ENCODE results near the gene SSTR3. TPM values are rescaled to one million over a fixed set of nuclear protein-coding genes. Genes with fewer than 3 reads are reported as not detected.
"Not testable (repeated sequence)": the region's sequence is repeated elsewhere in the genome, so short reads cannot be mapped to it uniquely, and the experiment has no call there.

The SSTR3 gene
- total RNA-seq, 1 experiment from 2014 or later = not detected

GRCh38 chr22:37211075-37211865, 1.0 kb downstream of the SSTR3 start:
- DNase-seq (ENCODE audit: low read depth) = no peak

GRCh38 chr22:37210041-37210803, 2.1 kb downstream of the SSTR3 start:
- DNase-seq (ENCODE audit: low read depth) = no peak

GRCh38 chr22:37209140-37209845, 3.0 kb downstream of the SSTR3 start:
- DNase-seq (ENCODE audit: low read depth) = no peak

DNA sequence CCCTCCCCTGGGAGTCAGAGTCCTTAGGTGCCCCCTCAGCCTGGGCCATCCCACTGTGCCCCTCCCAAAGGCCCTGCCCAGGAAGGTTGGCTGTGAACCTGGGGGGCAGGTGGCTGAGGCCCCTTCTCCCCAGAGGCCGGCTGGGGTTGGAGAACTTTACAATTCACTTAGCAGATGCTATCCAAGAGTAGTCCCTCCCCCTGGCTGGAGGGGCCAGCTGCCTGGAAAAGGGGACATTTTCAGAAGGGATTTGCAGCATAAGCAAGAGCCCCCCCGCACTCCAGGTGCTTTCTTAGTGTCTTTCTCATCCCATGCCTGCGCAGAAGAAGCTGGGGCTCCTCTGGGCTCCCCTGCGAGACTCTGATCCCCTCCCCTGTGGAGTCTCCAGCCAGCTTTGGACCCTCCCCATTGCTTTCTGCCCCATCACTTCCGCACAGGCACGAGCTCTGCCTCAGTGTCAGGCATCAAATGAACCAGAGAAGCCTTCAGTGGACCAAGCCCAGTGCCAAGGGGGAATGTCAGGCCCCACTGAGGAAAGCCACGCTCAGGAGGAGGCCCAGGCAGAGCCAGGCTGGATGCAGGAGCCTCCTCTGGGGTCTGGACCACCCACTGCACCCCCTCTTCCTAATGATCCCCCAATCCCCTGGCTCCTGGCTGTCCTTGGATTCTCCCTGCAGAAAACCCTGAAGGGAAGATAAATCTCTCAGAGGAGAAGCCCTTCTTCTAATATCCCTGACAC, 3.7 kb downstream of the SSTR3 start:
- DNase-seq (ENCODE audit: low read depth) = no peak

DNA sequence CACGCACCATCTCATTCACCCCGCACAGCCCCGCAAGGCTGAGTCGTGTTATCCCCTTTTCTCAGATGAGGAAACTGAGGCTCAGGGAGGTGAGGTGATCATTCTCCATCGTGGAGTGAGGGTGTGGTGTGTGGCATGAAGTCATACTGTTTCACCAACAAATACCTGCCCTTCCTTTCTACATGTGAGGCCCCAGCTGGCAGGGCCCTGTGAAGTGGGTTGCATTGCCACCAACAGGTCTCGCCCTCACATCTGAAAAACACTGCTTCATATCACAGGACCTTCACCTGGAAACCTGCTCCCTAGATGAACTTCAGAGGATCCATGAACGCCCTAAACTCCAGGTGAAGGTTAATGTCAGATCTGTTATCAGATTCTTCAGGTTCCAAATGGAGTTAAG, 4.3 kb downstream of the SSTR3 start:
- no peak for DNase-seq (ENCODE audit: low read depth)

GRCh38 chr22:37206841-37207821, 5.1 kb downstream of the SSTR3 start:
- no peak for DNase-seq (ENCODE audit: low read depth)

- DNase-seq (ENCODE audit: low read depth) = no peak
These were observed 6.0 kb downstream of the SSTR3 start for GRCh38 chr22:37206118-37206840.

GRCh38 chr22:37205046-37205445, 7.2 kb downstream of the SSTR3 start:
- no peak for DNase-seq (ENCODE audit: low read depth)

GRCh38 chr22:37204045-37204655, 8.1 kb downstream of the SSTR3 start:
- DNase-seq (ENCODE audit: low read depth) = no peak

DNA sequence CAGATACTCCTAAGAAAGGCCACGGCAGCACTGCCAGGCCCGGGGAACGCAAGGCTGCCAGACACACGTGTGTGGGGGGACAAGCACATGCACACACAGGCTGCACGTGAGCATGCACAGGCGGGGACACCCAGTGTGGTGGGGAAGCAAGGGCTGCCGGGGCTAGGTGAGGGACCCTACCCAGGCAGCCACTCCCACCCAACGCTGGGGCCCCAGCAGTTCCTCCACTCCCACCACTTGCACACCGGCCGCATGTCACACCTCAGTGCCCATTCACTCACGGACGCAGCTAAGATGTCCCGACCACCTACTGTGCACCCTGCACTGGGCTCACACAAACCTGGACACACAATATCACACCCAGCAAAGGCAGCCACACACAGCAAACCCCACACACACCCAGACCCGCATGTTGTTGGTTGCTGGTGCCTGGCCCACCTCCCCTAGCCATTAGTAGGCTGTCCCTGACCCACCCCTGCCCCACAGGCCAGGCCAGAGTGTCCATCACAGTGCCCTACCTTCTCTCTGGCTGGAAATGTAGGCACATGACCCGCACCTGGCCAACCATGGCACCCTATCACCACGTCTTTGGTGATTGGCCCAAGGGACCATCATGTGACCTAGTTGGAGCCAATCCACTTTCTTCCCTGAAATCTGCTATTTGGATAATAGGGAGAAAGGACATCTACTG, 8.8 kb downstream of the SSTR3 start:
- no peak for DNase-seq (ENCODE audit: low read depth)

DNA sequence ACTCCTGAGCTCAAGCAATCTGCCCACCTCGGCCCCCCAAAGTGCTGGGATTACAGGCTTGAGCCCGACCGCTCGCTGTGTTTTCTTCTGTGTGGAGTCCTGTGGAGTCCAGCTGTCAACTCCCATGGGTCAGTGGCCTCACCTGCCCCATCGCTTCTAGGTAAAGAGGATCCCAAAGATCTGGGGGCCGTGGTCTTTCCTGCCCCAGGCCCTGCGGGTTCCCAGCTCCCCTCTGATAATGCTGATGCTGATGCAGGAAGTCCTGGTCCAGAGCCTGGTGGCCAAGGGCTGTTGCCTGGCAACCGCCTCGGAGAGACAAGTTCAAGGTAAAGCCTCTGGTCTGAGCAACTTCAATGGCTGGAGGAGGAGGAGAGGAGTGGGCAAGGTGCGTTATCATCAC, 9.6 kb downstream of the SSTR3 start:
- DNase-seq (ENCODE audit: low read depth) = no peak

GRCh38 chr22:37202001-37202555, 10.2 kb downstream of the SSTR3 start:
- no peak for DNase-seq (ENCODE audit: low read depth)

DNA sequence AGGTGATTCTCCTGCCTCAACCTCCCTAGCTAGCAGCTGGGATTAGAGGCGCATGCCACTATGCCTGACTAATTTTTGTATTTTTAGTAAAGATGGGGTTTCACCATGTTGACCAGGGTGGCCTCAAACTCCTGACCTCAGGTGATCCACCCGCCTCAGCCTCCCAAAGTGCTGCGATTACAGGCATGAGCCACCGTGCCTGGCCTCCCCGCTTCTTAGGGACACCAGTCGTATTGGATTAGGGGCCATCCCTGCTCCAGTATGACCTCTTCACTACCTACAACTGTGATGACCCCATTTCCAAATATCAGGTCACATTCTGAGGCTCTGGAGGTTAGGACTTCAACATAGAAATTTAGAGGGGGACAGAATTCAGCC, 10.8 kb downstream of the SSTR3 start:
- not testable (repeated sequence) for DNase-seq (ENCODE audit: low read depth)

DNA sequence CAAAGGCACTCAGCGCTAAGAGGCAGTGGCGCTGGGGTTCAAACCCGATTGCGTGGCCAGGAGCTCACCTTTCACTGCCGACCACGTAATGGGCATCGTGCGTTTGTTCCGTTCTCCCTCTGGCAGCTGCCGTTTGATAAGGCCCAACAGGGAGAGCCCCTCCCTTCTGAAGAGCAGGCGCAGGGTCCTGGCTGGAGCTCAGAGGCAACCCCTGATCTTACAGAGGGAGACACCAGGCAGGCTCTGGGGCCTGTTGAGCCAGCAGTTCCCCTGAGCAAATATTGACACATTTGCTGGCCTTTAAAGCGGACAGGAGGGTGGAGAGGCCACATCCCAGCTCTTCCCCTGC, 12.5 kb downstream of the SSTR3 start:
- peak; percentile 7 for DNase-seq (ENCODE audit: low read depth)

DNA sequence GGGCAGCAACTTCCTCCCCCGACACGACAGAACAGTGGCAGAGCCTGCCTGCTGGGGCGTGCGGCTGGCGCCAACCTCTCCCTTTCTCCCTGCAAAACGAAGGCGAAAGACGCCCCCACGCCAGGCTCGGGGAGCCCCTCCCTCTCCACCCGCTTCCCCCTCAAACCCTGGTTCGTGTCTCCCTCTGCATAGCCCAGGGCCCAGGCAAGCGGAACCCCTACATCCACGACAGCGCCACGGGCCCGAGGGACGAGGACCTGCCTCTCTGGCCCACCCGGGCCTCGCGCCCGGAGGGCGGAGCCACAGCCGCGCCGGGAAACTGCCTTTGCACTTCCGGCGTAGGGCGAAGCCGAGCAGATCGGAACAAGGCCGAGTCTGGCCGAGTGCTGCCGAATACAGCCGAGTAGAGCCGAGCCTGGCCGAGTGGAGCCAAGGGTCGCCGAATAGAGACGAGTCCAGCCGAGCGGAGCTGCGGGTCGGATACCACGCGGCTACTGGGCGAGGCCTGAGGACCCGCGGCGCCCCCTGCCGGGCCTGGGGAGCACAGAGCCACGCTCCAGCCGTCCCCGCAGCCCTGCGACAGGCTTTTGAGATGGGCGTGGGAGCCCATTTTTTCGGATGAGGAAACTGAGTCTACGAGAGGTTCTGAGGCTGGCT, 13.0 kb downstream of the SSTR3 start:
- DNase-seq (ENCODE audit: low read depth) = peak; percentile 92

GRCh38 chr22:37198258-37199102, 13.8 kb downstream of the SSTR3 start:
- DNase-seq (ENCODE audit: low read depth) = peak; percentile 69

All from RPMI7951 (cell line).